Retinal pigment epithelial cell (primary cell): ENCODE data around the gene MYMK.

ENCODE experiments used
- DNase-seq: peaks from one replicate; pipeline ENCODE4 v3.0.0-alpha.2; 2010; ENCODE audit warnings: low read depth
- H3K4me3 ChIP-seq: 2 replicates; pipeline ENCODE4 v1.5.1; 2011; ENCODE audit warnings: mild to moderate bottlenecking, low read length, control low read depth, moderate library complexity
- TF ChIP-seq, protein P1 (sequence below): conservative IDR thresholded peaks from 2 replicates; pipeline ENCODE4 v1.5.1; 2011; ENCODE audit warnings: low read depth, low read length, control low read depth, inconsistent platforms

The MYMK gene

DNA sequence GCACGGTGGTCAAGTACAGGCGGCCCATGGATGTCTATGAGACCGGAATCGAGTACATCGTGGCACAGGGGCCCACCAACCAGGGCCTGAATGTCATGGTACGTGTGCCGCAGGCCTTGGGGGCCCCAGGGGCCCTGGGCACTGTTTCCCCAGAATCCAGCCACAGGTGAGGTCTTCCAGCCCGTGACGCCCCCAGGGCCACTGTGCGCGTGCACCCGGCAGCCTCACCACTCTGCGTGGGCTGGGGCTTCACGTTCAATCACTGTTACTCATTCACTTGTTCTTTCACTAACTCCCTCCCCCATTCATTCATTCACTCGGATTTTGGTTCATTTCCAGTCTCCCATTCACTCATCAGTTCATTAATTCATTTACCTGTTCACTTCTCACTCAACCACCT, 22.4 kb upstream of the MYMK start:
- no peak overlapping the region for H3K4me3 ChIP-seq
- DNase-seq = no peak
- TF ChIP-seq, protein P1, sequence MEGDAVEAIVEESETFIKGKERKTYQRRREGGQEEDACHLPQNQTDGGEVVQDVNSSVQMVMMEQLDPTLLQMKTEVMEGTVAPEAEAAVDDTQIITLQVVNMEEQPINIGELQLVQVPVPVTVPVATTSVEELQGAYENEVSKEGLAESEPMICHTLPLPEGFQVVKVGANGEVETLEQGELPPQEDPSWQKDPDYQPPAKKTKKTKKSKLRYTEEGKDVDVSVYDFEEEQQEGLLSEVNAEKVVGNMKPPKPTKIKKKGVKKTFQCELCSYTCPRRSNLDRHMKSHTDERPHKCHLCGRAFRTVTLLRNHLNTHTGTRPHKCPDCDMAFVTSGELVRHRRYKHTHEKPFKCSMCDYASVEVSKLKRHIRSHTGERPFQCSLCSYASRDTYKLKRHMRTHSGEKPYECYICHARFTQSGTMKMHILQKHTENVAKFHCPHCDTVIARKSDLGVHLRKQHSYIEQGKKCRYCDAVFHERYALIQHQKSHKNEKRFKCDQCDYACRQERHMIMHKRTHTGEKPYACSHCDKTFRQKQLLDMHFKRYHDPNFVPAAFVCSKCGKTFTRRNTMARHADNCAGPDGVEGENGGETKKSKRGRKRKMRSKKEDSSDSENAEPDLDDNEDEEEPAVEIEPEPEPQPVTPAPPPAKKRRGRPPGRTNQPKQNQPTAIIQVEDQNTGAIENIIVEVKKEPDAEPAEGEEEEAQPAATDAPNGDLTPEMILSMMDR = no peak

DNA sequence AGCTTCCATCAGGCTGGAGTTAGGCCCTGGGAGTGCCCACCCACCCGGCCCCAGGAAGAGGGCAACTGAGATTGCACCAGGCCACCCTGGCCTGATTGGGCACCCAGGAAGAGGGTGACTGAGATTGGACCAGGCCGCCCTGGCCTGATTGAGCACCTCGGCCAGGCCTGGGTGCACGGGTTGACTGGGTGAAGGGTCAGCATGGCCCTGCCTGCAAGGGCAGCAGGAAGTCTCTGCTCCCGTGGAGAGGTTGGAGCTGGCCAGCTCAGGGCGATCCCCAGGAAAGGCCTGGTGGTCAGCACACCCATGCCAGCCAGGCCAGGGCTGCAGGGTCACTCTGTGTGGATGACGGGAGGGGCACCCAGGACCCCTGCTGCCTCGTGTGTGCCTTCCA, 21.5 kb upstream of the MYMK start:
- H3K4me3 ChIP-seq = no peak overlapping the region
- DNase-seq = no peak
- TF ChIP-seq, protein P1 = no peak

DNA sequence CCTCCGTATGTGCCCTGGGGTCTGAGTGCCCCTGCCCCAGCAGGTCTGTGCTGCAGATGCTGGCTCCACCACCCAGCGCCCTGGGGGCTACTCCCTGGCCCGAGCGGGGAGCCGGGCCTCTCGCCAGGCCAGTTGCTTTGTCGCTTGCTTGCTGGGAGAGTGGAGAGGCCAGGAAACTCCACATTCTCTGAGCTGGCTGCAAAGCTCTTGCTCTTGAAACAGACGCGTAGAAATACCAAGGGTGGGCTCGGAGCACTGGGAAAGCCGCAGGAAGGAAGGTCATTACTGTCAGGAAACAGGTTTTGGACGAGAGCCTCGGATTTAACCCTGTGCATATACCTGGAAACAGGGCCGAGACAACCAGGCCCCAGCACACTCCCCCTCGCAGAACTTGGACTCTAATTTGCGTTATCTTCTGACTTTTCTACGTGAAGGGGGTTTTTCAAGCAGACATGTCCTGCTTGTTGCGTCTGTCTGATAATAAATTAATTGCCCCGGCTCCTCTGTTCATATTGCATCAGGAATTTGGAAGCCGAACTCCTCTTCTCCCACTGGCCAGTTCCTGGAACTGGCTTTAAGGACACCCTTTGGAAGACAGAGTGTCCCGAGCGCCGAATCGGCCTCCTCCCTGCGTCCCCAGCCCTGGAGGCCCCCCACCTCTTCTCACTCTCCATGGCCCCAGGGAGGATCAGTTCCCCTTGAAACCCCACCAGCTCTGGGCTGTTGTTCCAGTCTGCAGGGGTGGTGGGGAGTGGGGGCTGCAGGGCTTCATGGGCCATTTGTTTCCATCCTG, 20.9 kb upstream of the MYMK start:
- H3K4me3 ChIP-seq = no peak overlapping the region
- TF ChIP-seq, protein P1 = no peak
- DNase-seq = no peak

DNA sequence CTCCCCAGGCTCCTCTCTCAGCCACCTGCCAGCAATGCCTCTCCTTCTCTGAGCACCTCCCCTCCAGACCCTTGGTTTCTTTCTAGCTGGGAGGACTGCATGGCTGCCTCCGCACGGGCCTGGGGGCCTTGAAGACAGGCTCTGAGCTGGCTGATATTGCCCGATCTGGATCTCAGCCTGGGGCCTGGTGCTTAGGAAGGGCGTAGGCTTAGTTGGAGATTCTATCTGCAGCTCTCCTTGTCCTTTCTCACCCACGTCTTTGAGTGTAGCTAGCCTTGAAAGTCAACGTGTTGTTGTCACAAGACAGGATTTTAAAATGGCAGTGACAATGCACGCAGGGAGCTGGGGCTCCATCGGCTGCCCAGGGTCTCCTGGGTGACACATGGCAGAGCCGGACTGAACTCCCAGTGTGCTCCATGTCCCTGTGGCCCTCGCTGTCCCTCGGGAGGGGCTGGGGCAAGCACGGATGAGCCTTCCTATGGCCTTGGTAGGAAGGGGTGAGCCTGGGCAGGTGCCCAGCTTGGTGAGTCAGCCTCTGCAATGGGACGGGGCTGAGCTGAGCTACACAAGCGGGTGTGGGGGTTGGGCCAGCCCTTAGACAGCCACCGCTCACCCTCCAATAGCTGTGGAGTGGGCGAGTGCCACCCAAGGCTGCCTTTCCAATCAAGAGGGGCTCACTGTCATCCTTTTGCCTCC, 19.2 kb upstream of the MYMK start:
- no peak overlapping the region for H3K4me3 ChIP-seq
- TF ChIP-seq, protein P1 = no peak
- DNase-seq = no peak

DNA sequence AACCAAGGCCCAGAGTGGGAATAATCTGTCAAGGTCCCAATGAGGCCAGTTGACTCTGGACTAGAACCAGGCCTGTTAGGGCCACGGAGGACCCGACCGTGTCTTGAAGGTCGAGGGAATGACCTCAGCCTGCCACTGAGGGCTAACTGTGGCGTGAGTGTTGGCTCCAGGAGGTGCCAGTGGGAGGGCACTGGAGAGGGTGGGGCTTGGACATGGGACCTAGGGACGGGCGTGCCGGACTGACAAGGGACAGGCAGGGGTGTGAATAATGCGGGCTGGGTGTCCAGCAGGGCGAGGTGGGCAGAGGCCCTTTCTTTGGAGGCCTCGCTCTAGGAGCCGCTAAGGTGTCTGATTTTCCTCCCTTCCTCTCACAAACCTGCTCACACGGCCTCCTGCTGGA, 17.2 kb upstream of the MYMK start:
- TF ChIP-seq, protein P1 = no peak
- no peak overlapping the region for H3K4me3 ChIP-seq
- no peak for DNase-seq

DNA sequence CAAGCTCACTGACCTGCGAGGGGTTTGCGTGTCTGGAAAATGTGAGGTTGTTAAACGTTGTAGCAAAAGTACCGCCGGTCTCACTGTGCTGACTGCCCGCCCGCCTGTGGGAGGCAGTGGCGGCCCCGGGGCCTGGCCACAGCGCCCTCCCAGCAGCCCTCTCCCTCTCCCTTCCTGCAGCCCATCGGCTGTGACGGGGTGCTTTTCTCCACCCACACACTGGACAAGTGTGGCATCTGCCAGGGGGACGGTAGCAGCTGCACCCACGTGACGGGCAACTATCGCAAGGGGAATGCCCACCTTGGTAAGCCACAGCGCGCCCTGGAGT, 15.9 kb upstream of the MYMK start:
- DNase-seq = no peak
- TF ChIP-seq, protein P1 = no peak
- no peak overlapping the region for H3K4me3 ChIP-seq
